ENCODE data around the gene CDH8.

DNA sequence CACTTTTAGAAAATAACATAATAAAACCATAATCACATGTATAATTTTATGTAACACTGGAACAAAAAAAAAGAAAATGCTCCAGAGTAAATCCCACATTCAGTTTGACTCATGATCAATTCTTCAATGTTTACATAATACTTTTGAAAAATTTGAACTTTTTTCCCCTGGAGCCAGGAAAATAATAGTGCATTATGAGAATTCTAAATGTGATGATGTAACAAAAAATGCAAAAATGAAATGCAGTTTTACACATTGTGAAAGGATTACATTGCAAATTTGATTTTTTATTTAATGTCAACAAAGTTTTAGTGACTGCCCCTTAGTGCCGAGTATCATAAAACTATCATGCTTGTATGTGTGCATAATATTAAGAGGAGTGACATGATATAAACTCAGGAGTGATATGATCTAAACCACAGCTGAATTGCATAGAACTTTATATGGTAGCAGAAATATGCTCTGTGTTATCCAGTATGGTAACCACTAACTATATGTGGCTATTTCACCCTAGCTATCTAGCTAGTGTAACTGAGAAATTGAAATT lies 238.2 kb downstream of the CDH8 start:
- TF ChIP-seq EZH2 (IDR thresholded peaks at IDR 0.05; ENCODE audit: borderline replicate concordance, low read depth, low read length, severe bottlenecking) (no peak), CTCF (IDR thresholded peaks at IDR 0.05; ENCODE audit: borderline replicate concordance, extremely low read depth, low read length, poor library complexity, severe bottlenecking) (no peak)

All from DND-41 (cell line).